B cell (primary cell): ENCODE results near the gene GABRD.

Experiments
- EZH2 ChIP-seq: IDR thresholded peaks from 2 replicates; pipeline ENCODE4 v1.6.1; 2012; ENCODE audit warnings: borderline replicate concordance, low read depth, mild to moderate bottlenecking, moderate library complexity, low read length; ENCODE audit not compliant: insufficient read depth, poor library complexity, severe bottlenecking
- TF ChIP-seq, protein P1 (sequence below): fragments of 200-600 bp; IDR thresholded peaks from one replicate; pipeline ENCODE4 v1.8.0; 2022; ENCODE audit warnings: antibody characterized with exemption, mild to moderate bottlenecking

DNA sequence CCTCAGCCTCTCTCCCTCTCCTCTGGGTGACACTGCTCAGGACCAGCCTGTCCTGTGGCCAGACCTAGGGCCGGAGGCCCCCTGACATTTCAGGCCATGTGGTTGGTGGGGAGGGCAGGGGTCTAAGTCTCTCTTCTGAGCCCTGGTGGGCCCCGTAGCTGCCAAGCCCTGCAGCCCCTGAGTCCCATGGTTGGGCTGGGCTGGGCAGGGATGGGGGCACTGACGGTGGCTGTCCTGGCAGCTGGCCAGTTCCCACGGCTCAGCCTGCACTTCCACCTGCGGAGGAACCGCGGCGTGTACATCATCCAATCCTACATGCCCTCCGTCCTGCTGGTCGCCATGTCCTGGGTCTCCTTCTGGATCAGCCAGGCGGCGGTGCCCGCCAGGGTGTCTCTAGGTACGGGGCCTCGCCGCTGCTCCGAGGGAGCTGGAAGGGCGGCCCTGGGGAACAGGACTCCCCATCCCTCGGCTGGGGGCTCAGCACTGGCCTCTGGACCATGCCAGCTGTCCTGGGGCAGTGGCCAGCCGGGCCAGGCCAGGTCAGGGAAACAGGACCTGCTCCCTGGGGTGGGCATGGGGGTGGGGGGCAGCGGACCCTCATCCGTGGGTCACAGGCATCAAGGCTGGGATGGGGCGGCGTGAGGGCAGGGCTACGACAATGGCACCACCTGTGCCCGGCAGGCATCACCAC, 9.9 kb downstream of the GABRD start:
- TF ChIP-seq, protein P1, sequence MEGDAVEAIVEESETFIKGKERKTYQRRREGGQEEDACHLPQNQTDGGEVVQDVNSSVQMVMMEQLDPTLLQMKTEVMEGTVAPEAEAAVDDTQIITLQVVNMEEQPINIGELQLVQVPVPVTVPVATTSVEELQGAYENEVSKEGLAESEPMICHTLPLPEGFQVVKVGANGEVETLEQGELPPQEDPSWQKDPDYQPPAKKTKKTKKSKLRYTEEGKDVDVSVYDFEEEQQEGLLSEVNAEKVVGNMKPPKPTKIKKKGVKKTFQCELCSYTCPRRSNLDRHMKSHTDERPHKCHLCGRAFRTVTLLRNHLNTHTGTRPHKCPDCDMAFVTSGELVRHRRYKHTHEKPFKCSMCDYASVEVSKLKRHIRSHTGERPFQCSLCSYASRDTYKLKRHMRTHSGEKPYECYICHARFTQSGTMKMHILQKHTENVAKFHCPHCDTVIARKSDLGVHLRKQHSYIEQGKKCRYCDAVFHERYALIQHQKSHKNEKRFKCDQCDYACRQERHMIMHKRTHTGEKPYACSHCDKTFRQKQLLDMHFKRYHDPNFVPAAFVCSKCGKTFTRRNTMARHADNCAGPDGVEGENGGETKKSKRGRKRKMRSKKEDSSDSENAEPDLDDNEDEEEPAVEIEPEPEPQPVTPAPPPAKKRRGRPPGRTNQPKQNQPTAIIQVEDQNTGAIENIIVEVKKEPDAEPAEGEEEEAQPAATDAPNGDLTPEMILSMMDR: no peak
- TF ChIP-seq EZH2: no peak
